HEK293T (cell line): ENCODE measurements around the gene CRAT.

Source experiments
- CTCF ChIA-PET: fragments of 350-600 bp; formaldehyde crosslinking; extraction: SDS; loops from one replicate; lab custom pipeline; 2021; ENCODE audit warnings: antibody characterized with exemption, inconsistent platforms; lab: Yijun Ruan, JAX
- POLR2A ChIA-PET: fragments of 350-600 bp; formaldehyde crosslinking; extraction: SDS; loops from one replicate; lab custom pipeline; 2020; ENCODE audit warnings: antibody characterized with exemption, inconsistent platforms; lab: Yijun Ruan, JAX
- DNase-seq: peaks from one replicate; pipeline ENCODE4 v3.0.0; 2012; ENCODE audit warnings: mixed read lengths; ENCODE audit errors: extremely low spot score
- ARNT ChIP-seq: fragments of 450-650 bp; IDR thresholded peaks from 2 replicates; pipeline ENCODE4 v1.6.1; 2017; ENCODE audit warnings: mild to moderate bottlenecking
- BHLHE40 ChIP-seq: fragments of 450-650 bp; IDR thresholded peaks from 2 replicates; pipeline ENCODE4 v1.6.1; 2016; ENCODE audit warnings: mild to moderate bottlenecking, moderate library complexity, borderline replicate concordance
- CTBP1 ChIP-seq: fragments of 450-650 bp; IDR thresholded peaks from 2 replicates; pipeline ENCODE4 v1.6.1; 2016; ENCODE audit warnings: borderline replicate concordance
- ELF4 ChIP-seq: fragments of 450-650 bp; IDR thresholded peaks from 2 replicates; pipeline ENCODE4 v1.6.1; 2017; ENCODE audit warnings: antibody characterized with exemption
- FOXA1 ChIP-seq: fragments of 450-650 bp; IDR thresholded peaks from 2 replicates; pipeline ENCODE4 v1.6.1; 2016; ENCODE audit warnings: mild to moderate bottlenecking
- FOXK2 ChIP-seq: fragments of 450-650 bp; IDR thresholded peaks from 2 replicates; pipeline ENCODE4 v1.6.1; 2016; ENCODE audit warnings: mild to moderate bottlenecking
- FOXM1 ChIP-seq: fragments of 450-650 bp; IDR thresholded peaks from 2 replicates; pipeline ENCODE4 v1.6.1; 2017; ENCODE audit warnings: mild to moderate bottlenecking, borderline replicate concordance
- HDGF ChIP-seq: fragments of 450-650 bp; IDR thresholded peaks from 2 replicates; pipeline ENCODE4 v1.6.1; 2017; ENCODE audit warnings: antibody characterized with exemption, borderline replicate concordance
- L3MBTL2 ChIP-seq: fragments of 450-650 bp; conservative IDR thresholded peaks from 2 replicates; pipeline ENCODE4 v1.6.1; 2016; ENCODE audit warnings: mild to moderate bottlenecking
- LEF1 ChIP-seq: fragments of 450-650 bp; IDR thresholded peaks from 2 replicates; pipeline ENCODE4 v1.6.1; 2017; ENCODE audit warnings: mild to moderate bottlenecking, borderline replicate concordance
- NFRKB ChIP-seq: fragments of 450-650 bp; IDR thresholded peaks from 2 replicates; pipeline ENCODE4 v1.6.1; 2016; ENCODE audit warnings: mild to moderate bottlenecking, moderate library complexity
- PKNOX1 ChIP-seq: fragments of 450-650 bp; IDR thresholded peaks from 2 replicates; pipeline ENCODE4 v1.6.1; 2016
- SP1 ChIP-seq: fragments of 450-650 bp; IDR thresholded peaks from 2 replicates; pipeline ENCODE4 v1.6.1; 2017
- SUZ12 ChIP-seq: fragments of 450-650 bp; IDR thresholded peaks from 2 replicates; pipeline ENCODE4 v1.6.1; 2016; ENCODE audit warnings: mild to moderate bottlenecking
- TARDBP ChIP-seq: fragments of 450-650 bp; IDR thresholded peaks from 2 replicates; pipeline ENCODE4 v1.6.1; 2016
- ZNF384 ChIP-seq: fragments of 450-650 bp; IDR thresholded peaks from 2 replicates; pipeline ENCODE4 v1.6.1; 2016

Gene CRAT

GRCh38 chr9:129102095-129102525, 8.5 kb downstream of the CRAT start:
- DNase-seq, result no peak
- CTCF ChIA-PET, result no interaction called here
- POLR2A ChIA-PET, result no interaction called here
- TF ChIP-seq ZNF384, result no peak
- TF ChIP-seq PKNOX1, result no peak
- TF ChIP-seq L3MBTL2, result no peak
- no peak for TF ChIP-seq FOXM1
- no peak for TF ChIP-seq ARNT
- no peak for TF ChIP-seq BHLHE40
- TF ChIP-seq FOXA1, result no peak
- no peak for TF ChIP-seq LEF1

GRCh38 chr9:129101279-129101678, 9.3 kb downstream of the CRAT start:
- ChIA-PET POLR2A (no interaction called here), CTCF (no interaction called here)
- TF ChIP-seq ZNF384 (no peak), SUZ12 (no peak), ELF4 (no peak), FOXM1 (no peak)
- DNase-seq, result no peak

GRCh38 chr9:129100383-129101169, 10.0 kb downstream of the CRAT start:
- TF ChIP-seq PKNOX1 (no peak), ARNT (no peak), FOXA1 (no peak), CTBP1 (no peak), FOXM1 (no peak), L3MBTL2 (no peak), TARDBP (no peak), HDGF (no peak), LEF1 (no peak)
- ChIA-PET POLR2A (interaction anchor here (0.6 kb wide), 1 partner anchor 19 kb away, joined by 3 read pairs; no protein-coding TSS in a partner anchor), CTCF (no interaction called here)
- DNase-seq, result no peak

- ChIA-PET POLR2A (interaction anchor here (1.0 kb wide), 1 partner anchor 17 kb away, joined by 4 read pairs; the partner anchor contains the start of gene DOLPP1), CTCF (no interaction called here)
- TF ChIP-seq PKNOX1, result no peak
- no peak for TF ChIP-seq CTBP1
- no peak for TF ChIP-seq NFRKB
- TF ChIP-seq BHLHE40, result no peak
- TF ChIP-seq ARNT, result no peak
- TF ChIP-seq FOXM1, result no peak
- no peak for TF ChIP-seq TARDBP
- TF ChIP-seq ELF4, result no peak
- no peak for TF ChIP-seq LEF1
- TF ChIP-seq FOXK2, result no peak
- no peak for TF ChIP-seq L3MBTL2
- TF ChIP-seq SP1, result no peak
- no peak for TF ChIP-seq HDGF
- no peak for TF ChIP-seq FOXA1
- TF ChIP-seq ZNF384, result no peak
- TF ChIP-seq SUZ12, result no peak
- no peak for DNase-seq
Measured at GRCh38 chr9:129098328-129098727, 12.3 kb downstream of the CRAT start.

GRCh38 chr9:129097671-129098306, 12.8 kb downstream of the CRAT start:
- TF ChIP-seq TARDBP, result no peak
- no peak for TF ChIP-seq ARNT
- no peak for TF ChIP-seq L3MBTL2
- no peak for TF ChIP-seq HDGF
- TF ChIP-seq LEF1, result no peak
- TF ChIP-seq ZNF384, result no peak
- TF ChIP-seq BHLHE40, result no peak
- no peak for TF ChIP-seq FOXK2
- no peak for TF ChIP-seq FOXA1
- no peak for TF ChIP-seq FOXM1
- TF ChIP-seq NFRKB, result no peak
- TF ChIP-seq PKNOX1, result no peak
- no peak for TF ChIP-seq SP1
- no peak for TF ChIP-seq ELF4
- no peak for TF ChIP-seq SUZ12
- TF ChIP-seq CTBP1, result no peak
- POLR2A ChIA-PET, result interaction anchor here (0.6 to 1.0 kb wide), 2 partner anchors 17 to 61 kb away, joined by 3 to 4 read pairs; partner anchors contain the start of genes DOLPP1 and MIGA2
- no peak for DNase-seq
- CTCF ChIA-PET, result no interaction called here
